Stimulated activated CD4-positive, alpha-beta T cell treated with anti-CD3 and anti-CD28 coated beads, Interleukin-4, amount 100 ng/mL, for 24 hours (primary cell): ENCODE results near the gene PPP1R2.
A peak's percentile ranks its signal among the peaks of the same experiment; 100 is the strongest.

ENCODE experiments used
- DNase-seq: peaks from one replicate; pipeline ENCODE4 v3.0.0-alpha.2; 2020

Gene PPP1R2

DNA sequence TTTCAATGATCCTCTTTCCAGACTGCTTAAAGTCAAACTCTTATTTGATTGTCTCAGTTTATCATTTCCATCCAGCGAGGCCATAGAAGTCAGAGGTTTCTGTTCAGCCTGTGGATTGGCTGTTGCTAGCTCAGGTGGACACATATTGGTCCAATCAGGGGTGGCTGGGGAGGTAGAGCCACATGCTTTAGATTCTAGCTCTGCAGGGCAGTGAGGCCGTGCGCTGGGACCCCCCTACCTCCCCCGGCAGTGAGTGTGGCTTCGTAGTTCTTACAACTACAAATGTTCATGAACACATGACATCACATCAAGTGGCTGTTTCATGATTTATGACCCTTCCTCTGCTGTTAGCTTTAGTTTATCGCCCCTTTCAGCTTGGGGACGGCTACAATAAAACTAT, 22.6 kb upstream of the PPP1R2 start:
- DNase-seq: no peak

DNA sequence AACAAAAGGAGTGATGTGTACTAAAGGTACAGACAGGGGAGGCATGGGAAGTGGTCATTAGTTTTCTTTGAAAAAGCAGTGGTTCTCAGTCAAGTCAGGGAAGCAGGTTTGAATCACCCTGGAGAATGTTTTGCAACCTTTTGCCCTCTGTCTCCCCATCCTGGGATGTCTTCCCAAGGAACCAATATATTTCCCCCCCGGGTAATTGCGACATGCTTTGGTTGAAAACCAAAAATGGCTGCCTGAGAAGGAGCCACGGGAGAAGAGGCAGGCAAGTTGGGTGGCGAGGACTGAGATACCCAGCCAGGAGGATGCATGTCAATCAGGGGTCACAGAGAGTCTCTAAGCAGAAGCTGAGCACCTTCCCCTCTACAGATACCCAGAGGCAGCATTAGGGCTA, 20.2 kb upstream of the PPP1R2 start:
- no peak for DNase-seq

DNA sequence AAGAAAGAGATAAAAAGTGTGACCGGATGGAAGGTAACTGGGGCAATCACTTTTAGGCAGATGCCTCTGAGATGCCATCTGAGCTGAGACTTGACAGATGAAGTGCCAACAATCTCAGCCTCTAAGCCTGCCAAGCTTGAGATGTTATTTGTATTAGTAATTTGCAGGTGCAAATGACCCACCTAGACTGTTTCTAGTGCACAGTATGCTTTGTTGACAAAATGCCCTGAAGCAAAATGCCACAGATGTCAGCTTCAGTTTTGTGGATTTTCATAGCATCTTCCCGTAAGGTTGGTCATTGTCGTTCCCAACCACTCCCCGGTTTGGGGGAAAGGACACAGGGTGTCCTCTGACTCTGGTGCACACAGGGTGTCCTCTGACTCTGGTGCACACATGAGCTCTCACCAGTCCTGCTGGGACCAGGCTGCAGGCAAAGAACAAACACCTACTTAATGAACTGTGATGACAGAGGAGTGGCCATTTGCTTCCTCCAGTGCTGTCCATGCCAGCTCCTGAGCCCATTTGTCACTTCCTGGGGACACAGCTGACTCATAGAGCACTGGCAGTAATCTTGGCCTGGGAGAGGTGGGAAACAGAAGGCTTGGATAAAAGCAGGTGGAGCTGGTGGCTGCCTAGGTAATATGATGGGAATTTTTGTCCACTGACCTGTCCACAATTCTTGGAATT, 16.7 kb upstream of the PPP1R2 start:
- DNase-seq: no peak

DNA sequence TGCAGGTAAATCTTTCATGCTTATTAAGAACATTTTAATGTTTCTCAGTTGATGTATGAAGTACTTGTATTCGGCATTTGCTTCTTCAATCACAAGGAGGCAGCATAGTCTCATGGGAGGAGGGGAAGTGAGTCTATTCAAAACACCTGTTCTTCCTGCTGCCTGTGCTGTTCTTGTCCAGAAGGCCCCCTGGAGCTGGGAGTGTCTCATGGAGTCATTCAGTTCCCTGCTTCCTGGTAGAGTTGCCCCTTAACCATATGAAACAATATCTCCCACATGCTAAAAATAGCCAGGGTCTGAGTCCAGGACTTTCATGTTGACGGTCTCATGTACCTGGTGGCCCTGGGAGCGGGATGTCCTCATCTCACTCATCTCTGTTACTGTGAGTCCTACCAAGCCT, 15.5 kb upstream of the PPP1R2 start:
- DNase-seq: peak; percentile 34

DNA sequence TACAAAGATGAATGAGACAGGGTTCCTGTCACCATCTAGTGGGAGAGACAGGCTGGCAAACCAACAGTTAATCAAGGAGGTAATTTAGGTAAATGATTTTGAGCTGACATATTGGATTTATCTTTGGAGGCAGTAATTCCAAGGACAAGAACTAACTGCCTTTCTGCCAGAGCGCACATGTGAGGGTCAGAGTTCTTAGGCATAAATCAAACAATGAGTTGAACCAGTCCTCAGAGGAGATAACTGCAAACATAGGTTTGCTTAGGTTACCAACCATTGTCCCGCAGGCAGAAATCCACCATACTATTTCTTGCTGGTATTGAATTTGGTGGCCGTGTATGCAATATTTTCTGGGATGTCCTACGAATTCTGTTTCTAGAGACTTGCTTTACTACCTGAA, 14.2 kb upstream of the PPP1R2 start:
- no peak for DNase-seq

DNA sequence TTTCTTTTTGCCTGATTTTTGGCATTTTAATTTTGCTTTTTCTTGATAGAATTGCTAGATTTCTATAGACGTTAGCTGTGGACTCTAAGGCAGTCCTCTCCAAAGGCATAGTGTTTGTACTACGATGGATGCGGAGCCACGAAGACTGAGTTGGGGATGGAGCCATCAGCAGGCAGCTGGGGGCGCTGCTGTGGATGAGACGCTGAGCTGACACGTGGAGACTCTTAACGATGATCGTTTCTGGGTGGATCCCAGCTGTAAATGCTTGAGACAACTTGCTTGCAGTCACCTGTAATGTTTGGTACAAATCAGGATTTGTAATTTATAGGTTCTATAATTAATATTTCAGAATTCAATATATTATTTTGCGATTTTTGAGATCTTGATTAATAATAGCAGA, 13.3 kb upstream of the PPP1R2 start:
- DNase-seq: no peak

DNA sequence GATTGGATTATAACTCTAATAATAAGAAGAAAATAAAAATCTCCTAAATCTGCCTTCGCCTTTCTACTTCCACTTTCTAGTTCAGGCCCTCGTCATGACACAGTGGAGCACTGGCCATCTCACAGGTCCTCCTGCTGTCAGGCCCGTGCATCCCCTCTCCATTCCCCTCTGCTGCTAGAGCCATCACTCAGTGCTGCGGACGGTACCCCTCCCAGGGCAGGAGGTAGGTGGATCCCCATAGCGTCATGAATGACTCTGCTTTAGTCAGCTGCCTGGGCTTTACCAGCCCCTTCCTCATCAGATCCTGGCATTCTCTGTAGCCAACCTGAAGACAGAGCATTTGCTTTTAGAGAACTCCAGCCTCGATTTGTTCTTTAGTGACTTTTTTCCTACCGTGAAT, 12.0 kb upstream of the PPP1R2 start:
- DNase-seq: peak; percentile 42

DNA sequence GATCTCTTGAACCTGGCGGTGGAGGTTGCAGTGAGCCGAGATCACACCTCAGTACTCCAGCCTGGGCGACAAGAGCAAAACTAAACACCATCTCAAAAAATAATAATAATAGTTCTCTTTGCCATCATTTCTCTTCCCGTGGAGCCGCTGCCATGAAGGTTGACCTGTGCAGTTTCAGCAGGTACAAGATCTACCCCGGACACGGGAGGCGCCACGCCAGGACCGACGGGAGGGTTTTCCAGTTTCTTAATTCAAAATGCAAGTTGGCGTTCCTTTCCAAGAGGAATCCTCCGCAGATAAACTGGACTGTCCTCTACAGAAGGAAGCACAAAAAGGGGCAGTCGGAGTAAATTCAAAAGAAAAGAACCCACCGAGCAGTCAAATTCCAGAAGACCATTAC, 11.3 kb upstream of the PPP1R2 start:
- DNase-seq: no peak

DNA sequence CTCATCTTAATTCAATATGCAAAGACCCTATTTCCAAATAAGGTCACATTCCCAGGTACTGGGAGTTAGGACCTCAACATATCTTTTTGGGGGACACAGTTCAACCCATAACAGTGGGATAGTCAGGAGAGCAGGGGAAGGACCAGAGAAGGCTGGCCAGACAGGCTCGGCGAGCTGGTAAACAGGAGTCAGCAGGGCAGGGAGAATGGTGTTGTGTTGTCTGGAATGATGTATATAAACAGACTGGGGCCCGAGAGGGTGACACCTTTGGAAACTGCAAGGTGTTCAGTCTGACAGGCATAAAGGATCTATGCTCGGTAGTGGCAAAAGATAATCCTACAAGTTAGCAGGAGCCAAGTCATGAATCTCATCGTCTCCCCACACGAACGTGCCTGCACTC, 10.1 kb upstream of the PPP1R2 start:
- DNase-seq: no peak

DNA sequence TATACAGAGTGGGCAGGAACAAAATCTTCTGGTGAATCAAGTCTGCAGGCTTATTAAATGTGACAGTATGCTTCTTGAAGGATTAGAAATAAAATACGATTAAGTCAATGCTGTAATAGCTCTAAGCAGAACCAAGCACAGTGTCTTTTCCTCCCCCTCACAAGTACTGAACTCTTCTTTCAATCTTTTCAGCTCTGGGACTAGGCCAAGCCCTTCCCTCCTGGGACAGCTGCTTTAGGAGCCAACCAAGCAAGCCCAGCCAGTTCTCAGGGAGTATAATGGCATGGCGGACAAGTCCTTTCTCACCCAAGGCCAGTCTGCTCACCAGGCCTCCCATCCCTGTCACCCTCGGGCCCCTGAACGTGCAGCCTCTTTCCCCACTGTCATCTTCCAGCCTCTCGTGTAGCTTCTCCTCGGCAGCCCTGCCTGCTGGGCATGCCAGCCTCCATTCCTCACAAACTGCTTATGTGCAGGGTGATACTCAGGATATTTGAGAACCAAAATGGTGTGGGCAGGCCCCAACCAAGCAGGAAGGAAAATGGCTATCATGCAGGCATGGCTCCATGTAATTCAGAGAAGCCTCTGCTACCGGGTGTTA, 8.4 kb upstream of the PPP1R2 start:
- DNase-seq: no peak

DNA sequence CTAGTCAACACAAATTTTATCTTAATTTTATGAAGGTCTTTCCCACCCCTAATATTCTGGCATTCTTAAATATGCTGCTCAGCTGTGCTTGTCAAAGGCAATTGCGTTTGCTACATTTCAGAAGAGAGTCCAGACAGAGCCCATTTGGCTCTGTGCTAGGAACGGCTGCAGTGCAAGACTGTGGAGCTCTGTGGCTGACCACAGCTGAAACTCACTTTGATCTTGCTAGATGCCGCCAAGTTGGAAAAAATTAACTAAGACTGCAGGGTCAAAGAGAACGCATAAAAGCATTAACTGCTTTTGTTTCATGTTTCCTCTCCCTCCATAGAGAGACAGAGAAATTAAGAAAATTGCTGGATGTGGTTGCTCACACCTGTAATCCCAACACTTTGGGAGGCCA, 7.6 kb upstream of the PPP1R2 start:
- DNase-seq: no peak

DNA sequence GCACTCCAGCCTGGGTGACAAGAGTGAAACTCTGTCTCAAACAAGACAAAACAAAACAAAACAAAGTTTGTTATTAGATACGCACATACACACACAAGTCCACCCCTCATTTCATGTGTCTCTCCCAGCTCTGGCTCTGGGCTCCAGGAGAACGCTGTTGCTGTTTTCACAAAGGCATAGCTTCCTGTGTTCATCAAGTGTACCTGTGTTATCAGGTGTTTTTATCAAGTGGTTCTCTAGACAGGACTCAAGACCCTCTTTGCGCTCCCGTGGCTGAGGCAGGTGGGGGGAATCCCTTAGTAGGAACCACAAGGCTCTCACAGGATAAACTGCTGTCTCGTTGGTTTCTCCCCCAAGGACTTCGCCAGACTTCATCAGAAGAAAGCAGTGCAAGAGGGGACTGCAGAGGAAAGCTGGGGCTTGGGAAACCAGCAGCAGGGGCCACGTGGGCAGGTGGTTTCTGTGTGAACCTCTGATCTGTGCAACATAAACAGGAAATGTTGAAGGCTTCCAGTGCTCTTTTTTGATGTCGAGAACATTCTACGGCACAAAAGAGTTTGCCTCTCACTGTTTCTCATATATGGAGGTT, 6.9 kb upstream of the PPP1R2 start:
- DNase-seq: peak; percentile 73

DNA sequence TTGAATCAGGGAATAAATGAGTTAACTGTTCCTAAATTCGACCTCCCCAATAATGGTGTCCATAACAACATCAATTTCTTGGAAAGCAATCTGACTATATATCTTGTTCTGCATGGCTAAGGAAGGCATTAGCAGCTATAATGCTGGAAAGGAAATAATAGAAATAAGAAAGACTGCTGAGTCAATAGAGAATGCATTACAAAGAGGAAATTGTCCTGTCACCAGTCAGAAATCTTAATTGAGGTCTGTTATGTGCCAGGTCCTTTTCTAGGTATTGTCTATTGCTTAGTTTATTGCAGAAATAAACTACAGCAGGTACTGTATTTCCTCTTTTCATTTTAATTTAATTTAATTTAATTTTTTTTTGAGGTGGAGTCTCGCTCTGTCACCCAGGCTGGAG, 5.9 kb upstream of the PPP1R2 start:
- no peak for DNase-seq

DNA sequence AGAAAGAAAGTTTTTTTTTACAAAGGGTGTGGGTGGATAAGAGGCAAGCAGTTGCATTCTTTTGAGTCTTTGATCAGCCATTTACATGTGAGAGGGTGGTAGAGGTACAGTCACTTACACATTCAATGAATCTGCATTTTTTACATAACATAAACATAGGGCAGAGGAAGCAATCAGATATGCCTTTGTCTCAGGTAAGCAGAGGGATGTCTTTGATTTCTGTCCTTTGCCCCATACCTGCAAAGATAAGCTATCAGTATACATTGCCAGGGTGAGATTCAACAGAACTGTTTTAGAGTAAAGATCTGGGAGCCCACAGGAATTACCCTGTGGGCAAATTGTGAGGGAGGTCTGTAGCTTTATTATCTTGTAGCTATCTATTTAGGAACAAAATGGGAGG, 5.4 kb upstream of the PPP1R2 start:
- DNase-seq: no peak

DNA sequence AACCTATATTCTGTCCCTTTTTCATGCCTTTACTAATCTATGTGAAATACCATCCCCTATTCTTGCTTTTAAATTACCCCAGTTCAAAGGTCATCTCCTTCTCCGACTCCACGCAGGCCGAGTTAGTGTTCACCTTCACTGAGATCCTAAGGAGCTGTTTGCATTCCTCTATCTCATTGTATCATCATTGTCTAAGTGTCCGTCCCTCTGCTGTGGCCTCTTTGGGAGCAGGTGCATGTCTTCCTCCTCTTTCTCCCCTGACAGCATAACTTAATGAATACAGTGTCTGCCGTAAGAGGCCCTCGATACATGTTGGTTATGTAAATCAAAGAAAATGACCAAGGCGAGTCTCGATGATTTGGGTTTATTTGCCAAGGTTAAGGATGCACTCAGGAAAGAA, 4.9 kb upstream of the PPP1R2 start:
- DNase-seq: no peak

DNA sequence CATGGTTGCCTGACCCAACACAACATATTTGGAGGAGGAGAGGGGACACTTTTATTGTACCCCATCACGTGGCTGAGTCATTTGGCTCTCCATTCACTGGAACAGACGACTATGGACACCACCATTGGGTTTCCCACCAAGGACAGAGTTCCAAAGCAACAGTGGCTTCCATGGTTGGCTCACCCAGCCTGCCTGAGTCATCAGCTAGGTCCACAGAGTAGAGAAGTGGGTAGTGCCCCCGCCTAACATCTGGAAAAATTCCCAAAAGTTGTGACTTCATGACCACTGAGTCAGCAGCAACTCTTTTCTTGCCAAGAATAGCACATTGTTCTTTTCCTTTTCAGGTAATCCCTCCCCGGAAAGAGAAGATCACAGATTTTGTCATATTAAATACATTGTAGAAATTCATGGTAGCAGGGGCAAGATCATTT, 3.0 kb upstream of the PPP1R2 start:
- peak; percentile 43 for DNase-seq

DNA sequence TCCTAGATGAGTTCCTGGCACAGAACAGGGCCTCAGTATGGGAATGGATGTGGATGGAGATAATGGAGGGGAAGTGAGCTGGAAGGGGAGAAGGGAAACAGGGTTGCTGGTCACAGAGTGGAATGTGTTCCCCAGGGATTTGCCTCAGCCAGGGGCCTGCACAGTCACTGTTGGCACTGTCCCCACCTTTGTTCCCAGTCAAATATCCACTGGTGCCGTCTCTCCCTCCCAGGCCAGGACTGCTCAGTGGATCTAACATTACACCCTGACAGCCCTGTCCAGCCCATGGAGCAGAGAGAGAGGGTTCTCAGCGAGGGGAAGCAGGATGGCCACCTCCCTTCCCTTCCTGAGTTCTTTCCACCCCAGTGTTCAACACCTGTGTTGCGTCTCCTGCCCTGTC, 1.5 kb upstream of the PPP1R2 start:
- DNase-seq: no peak

DNA sequence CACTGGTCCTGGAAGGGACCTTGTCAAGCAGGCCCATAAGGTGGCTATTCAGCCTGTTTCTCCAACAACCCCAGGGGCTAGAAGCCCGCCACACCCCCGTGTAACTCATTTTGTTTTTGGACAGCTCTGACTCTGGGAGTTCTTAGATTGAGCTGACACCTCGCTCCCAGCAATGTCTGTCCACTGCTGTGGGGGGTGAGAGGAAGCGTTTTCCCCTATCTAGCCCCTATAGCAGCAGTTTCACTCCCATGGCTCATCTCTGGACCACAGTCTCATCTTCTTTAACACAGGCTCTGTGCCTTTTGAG, 1.1 kb upstream of the PPP1R2 start:
- no peak for DNase-seq

DNA sequence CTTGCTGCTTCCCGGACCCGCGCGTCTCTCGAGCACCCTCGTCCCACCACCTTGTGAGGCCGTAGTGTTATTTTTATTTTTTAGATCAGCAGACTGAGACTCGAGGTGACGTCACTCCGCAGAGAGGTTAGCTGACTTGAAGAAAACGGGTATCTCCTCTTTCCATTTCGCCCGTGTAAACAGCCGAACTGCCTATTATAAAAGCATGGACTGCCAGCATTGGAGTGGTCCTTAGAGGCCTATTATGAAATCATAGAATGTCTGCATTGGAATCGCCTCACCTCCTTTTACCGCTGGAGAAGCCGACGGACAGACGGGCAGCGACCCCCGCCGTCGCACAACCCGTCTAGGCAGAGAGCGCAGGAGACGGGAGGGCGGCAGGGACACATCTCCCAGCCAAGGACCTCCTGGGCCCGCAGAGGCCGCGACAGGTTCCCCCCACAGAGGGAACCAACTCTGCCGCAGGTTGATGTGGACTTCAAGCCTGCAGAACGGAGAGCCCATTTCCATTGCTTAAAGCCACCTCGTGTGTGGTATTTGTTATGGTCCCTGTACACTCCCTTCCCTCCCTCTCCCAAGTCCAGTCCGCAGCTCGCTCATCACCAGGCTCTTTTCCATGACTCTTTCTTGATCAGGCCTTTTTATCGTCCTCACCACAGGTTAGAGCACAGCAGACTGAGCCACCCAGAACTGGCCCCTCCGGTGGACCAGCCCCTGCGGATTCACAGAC, 540 bp upstream of the PPP1R2 start:
- no peak for DNase-seq

DNA sequence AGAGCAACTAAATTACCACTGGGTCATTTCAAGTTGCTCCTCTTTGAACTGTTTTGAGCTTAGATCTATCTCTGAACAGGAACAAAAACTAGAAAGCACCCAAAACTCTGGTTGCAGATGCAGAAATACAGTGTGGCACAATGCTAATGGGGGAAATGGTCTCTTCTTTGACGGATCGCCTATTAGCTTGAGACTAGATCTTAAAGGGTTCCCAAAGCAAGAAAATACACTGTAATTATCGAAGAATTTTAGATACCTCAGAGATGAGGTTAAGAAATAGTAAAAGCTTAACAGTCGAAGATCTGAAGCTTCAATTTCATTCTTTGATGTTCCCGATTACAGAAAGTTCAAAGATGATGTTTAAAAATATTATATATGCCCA, 818 bp downstream of the PPP1R2 start:
- DNase-seq: no peak

DNA sequence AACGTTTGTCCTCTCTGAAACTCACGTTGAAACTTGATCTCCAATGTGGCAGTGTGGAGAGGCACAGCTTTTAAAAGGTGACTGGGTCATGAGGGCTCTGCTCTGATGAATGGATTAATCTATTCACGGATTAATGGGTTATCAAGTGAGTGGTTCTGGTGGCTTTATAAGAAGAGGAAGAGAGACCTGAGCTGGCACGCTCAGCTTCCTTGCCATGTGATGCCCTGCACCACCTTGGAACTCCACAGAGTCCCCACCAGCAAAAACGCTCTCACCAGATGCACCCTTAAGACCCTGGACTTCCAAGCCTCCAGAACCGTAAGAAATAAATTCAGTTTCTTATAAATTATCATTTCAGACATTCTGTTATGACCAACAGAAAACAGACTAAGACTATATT, 2.6 kb downstream of the PPP1R2 start:
- DNase-seq: no peak

DNA sequence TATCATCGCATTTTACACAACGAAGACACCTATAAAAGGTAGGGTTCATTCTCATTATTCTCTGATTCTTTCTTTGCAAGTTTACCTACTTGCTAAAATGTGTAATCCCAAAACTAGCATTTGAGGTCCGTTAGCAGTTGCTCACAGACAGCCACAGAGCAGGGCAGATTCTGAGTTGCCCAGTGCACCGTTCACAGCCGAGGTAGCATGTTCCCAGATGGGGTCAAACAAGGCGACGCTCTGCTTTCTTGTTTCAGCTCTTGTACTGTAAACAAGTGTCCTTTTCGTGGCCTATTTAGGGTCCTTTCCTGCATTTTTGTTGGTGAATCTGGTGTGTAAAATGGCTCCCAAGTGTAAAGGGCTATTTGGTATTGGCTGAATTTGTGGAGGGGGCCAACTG, 3.1 kb downstream of the PPP1R2 start:
- no peak for DNase-seq

DNA sequence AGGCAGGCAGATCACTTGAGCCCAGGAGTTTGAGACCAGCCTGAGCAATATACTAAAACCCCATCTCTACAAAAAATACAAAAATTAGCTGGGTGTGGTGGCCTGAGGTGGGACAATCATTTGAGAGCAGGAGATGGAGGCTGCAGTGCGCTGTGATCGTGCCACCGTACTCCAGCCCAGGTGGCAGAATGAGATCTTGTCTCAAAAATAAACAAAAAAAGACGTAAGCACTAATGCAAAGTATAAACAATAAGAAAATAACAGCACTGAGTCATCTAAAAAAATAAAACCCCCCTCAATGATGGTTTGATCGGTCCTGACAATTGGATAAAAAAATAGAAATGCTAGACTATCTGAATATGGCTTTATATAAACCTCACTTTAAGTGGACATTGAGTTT, 3.6 kb downstream of the PPP1R2 start:
- DNase-seq: no peak

DNA sequence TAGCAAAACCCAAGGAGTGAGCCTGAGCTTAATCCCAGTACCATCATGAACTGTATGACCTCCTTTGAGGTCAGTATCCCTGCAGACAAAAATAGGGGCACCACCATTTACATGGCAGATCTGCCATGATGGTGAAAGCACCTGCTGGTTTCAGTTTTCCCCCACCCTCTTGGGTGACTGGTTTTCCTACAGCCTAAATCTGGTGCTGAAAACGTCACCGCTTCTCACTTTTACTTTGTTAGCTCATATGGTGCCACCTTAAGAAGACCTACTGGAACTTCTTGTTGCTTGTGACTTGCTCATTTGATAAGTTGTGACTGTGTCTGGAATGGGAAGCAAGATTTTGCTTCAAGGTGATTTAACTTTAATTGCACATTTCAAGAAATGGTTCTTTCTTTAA, 5.1 kb downstream of the PPP1R2 start:
- DNase-seq: peak; percentile 69
